Left ventricle myocardium inferior (tissue), 1 donor: ENCODE data around the gene PLXNB1. TPM values are rescaled to one million over a fixed set of nuclear protein-coding genes. Genes with fewer than 3 reads are reported as not detected.
A peak's percentile ranks its signal among the peaks of the same experiment; 100 is the strongest.

ENCODE experiments used
- DNase-seq: peaks from one replicate; pipeline ENCODE4 v3.0.0-alpha.2; 2020
- H3K27ac ChIP-seq: fragments of 200-600 bp; replicated peaks from 2 replicates; pipeline ENCODE4 v1.8.0; 2021
- H3K27me3 ChIP-seq: fragments of 200-600 bp; 2 replicates; pipeline ENCODE4 v1.8.0; 2021; ENCODE audit warnings: low read depth
- H3K36me3 ChIP-seq: fragments of 200-600 bp; 2 replicates; pipeline ENCODE4 v1.8.0; 2021
- H3K4me1 ChIP-seq: fragments of 200-600 bp; 2 replicates; pipeline ENCODE4 v1.8.0; 2021
- H3K4me3 ChIP-seq: fragments of 200-600 bp; 2 replicates; pipeline ENCODE4 v1.8.0; 2021; ENCODE audit warnings: mild to moderate bottlenecking, moderate library complexity
- H3K9me3 ChIP-seq: fragments of 200-600 bp; replicated peaks from 2 replicates; pipeline ENCODE4 v1.8.0; 2021
- intact Hi-C: fragments of 100-400 bp; cut with micrococcal nuclease; formaldehyde crosslinking; loops from one replicate; pipeline ENCODE4 v1.11.0; 2022
- total RNA-seq: library from RNA; stranded (reverse); fragmentation: NEBNext Ultra II Directional; extraction: Animal tissue kit (Norgen Biotek cat#: 25700); gene quantifications from one replicate; pipeline ENCODE4 v1.2.1, GENCODE V29; 2021
- TF ChIP-seq, protein P1 (sequence below): fragments of 200-600 bp; IDR thresholded peaks from 2 replicates; pipeline ENCODE4 v1.8.0; 2021; ENCODE audit warnings: antibody characterized with exemption, mild to moderate bottlenecking, borderline replicate concordance
- donor health status: DM: no; HTN: yes; CAD: no; lungs with severe emphysema.

PLXNB1 gene
- total RNA-seq, 1 donor from 2014 or later: 42.6 TPM

DNA sequence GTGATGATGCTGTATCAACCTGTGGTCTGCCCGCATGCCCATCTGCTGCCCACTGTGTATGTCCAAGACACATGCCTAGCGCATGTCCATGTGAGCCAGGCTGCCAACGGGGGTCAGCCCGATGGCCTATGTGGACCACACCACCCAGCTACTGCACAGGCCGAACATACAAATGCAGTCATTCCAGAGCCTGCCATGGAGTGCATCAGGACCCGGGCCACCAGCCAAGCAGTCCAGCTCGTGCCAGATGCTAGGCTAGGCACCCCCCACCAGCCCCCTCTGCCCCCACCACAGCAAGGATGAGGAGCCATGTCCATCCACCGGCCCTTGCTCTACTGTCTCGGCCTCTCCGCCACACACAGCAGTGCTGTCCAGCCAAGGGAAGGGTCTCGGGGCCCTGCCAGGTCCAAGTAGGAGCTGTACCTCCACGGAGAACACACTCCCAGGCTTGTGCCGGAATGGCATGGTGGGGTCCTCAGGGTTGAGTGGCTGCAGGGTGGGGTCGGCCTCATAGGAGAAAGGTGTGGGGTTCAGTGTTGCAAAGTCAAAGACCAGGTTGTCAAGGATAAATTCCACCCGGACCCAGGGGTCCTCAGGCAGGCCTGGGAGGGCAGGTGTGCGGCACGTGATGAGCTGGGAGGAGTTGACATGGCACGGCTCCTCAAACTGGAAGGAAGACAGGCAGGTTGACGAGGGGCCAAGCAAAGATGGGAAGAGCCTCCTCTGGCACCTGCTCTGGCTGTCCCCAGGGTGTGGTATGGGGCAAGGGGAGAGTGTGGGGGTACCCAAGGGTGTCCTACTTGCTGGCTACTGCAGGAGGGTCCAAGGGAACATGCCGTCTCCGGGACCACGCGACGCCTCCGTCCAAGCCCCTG, 15.3 kb downstream of the PLXNB1 start:
- TF ChIP-seq, protein P1, sequence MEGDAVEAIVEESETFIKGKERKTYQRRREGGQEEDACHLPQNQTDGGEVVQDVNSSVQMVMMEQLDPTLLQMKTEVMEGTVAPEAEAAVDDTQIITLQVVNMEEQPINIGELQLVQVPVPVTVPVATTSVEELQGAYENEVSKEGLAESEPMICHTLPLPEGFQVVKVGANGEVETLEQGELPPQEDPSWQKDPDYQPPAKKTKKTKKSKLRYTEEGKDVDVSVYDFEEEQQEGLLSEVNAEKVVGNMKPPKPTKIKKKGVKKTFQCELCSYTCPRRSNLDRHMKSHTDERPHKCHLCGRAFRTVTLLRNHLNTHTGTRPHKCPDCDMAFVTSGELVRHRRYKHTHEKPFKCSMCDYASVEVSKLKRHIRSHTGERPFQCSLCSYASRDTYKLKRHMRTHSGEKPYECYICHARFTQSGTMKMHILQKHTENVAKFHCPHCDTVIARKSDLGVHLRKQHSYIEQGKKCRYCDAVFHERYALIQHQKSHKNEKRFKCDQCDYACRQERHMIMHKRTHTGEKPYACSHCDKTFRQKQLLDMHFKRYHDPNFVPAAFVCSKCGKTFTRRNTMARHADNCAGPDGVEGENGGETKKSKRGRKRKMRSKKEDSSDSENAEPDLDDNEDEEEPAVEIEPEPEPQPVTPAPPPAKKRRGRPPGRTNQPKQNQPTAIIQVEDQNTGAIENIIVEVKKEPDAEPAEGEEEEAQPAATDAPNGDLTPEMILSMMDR: no peak
- no peaks in the 10 kb centered on the region for H3K4me1 ChIP-seq
- no peak overlapping the region for H3K4me3 ChIP-seq
- DNase-seq: no peak
- no peaks in the 10 kb centered on the region for H3K27me3 ChIP-seq
- intact Hi-C loops: no loop called here
- no peaks in the 10 kb centered on the region for H3K9me3 ChIP-seq
- peaks cover 97% of the 10 kb centered on the region for H3K36me3 ChIP-seq
- no peak overlapping the region for H3K27ac ChIP-seq

DNA sequence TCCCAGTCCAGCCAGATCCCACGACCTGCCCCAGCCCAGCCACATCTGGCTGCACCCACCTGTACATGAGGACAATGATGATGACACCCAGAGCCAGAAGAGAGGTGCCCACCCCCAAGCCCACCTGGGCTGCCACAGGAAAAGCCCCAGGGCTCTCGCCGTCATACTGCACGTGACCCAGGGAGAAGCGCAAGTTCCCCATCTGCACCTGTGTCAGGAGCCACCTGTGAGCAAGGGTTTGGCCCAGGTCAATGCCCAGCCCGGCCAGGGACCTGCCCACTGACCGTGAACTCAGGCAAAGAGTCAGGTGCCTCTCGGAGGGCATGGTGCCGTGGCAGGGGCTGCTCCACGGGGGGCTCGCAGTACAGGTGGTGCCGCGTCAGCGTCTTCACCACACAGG, 16.3 kb downstream of the PLXNB1 start:
- H3K27me3 ChIP-seq: no peaks in the 10 kb centered on the region
- TF ChIP-seq, protein P1: no peak
- H3K9me3 ChIP-seq: no peaks in the 10 kb centered on the region
- H3K4me1 ChIP-seq: no peaks in the 10 kb centered on the region
- no peak overlapping the region for H3K4me3 ChIP-seq
- DNase-seq: no peak
- intact Hi-C loops: no loop called here
- no peak overlapping the region for H3K27ac ChIP-seq
- peaks cover 97% of the 10 kb centered on the region for H3K36me3 ChIP-seq

DNA sequence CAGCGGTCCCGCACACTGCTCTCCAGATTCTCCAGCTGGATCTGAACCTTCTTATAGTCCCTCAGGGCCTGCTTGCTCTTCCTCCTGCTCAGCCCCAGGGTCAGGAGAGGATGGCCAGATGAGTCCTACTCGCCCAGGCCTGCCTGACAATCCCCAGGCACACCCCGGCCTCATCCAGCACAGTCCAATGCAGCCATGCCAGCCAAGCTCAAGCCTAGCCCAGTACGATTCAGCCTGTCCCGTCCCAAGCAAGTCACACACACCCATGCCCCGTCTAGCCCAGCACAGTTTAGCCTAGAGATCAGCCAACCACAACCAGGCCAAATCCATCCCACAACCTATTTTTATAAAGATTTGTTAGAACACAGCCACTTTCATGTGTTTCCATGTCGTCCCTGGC, 16.8 kb downstream of the PLXNB1 start:
- Histone ChIP-seq H3K27ac (no peak overlapping the region), H3K4me1 (no peaks in the 10 kb centered on the region), H3K9me3 (no peaks in the 10 kb centered on the region), H3K27me3 (no peaks in the 10 kb centered on the region), H3K4me3 (no peak overlapping the region), H3K36me3 (peaks cover 97% of the 10 kb centered on the region)
- no peak for DNase-seq
- TF ChIP-seq, protein P1: no peak
- intact Hi-C loops: no loop called here

DNA sequence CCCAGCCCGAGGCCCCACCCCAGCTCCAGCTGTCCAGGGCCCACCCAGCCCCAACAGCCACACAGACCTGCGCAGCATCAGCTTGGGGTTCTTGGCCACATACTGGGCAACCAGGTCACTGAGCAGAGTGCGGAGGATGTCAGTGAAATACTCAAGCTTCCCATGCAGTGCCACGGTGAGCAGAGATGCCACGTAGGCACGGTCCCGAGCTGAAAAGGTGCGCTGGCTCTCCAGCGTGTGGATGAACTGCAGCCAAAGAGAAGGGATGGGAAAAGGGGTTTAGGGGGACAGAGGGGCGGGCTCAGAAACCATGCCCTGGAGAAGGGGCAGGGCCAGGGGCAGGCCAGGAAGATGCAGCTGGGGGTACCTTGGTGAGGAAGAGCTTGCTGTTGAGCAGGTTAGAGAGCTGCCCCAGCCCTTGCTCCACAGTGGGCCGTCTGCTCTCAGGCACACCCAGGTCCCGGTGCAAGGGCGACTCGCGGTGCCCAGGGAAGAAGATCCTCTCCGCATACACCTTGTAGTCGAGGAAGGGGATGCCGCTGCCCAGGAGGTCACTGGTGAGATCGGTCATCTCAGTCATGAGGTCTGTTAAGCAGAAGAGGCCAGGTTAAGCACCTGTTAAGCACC, 17.4 kb downstream of the PLXNB1 start:
- intact Hi-C loops: no loop called here
- TF ChIP-seq, protein P1: no peak
- H3K4me1 ChIP-seq: no peaks in the 10 kb centered on the region
- DNase-seq: peak; percentile 5
- H3K36me3 ChIP-seq: peaks cover 96% of the 10 kb centered on the region
- no peak overlapping the region for H3K27ac ChIP-seq
- no peak overlapping the region for H3K4me3 ChIP-seq
- H3K27me3 ChIP-seq: no peaks in the 10 kb centered on the region
- no peaks in the 10 kb centered on the region for H3K9me3 ChIP-seq

DNA sequence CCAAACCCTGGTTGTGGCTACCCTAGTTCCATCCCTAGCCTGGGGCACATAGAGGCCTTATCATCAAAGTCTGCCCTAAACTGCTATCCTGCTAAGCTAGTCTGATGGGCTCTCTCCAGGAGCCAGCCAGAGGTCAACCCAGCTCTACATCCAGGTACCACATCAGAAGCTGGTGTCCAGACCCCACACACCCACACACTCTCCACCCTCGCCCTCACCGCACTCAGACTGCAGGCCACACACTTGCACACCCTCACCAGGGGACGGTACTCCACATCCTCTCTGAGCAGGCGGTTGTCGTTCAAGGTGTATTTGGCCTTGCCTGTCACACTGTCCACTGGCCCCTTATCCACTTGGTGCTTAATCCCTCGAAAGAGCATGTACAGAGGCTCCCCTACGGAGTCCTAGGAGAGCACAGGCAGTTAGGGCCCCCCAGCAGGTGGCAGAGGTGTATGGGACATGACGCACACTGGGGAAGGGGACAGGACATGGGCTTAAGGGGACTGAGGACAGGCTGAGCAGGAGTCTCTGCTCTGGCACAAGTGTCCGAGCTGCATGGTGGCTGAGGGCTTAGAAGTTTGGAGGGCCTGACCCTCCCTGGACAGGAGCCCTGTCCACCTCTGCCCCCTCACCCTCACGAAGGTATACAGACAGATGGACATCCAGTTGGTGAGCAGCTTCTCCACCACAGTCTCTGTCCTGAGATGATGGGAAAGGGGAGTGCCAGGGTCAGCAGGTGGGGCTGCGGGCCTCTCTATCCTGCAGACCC, 18.1 kb downstream of the PLXNB1 start:
- no peak overlapping the region for H3K27ac ChIP-seq
- H3K4me1 ChIP-seq: no peaks in the 10 kb centered on the region
- no peak for DNase-seq
- TF ChIP-seq, protein P1: no peak
- peaks cover 97% of the 10 kb centered on the region for H3K36me3 ChIP-seq
- H3K27me3 ChIP-seq: no peaks in the 10 kb centered on the region
- intact Hi-C loops: no loop called here
- H3K9me3 ChIP-seq: no peaks in the 10 kb centered on the region
- H3K4me3 ChIP-seq: no peak overlapping the region
